AG08395 (cell line): ENCODE data around the gene PRSS57.

ENCODE experiments used
- DNase-seq: peaks from one replicate; pipeline ENCODE4 v3.0.0; 2012; ENCODE audit warnings: mixed read lengths, low spot score

PRSS57 gene

GRCh38 chr19:694481-695351, 536 bp downstream of the PRSS57 start:
- no peak for DNase-seq

GRCh38 chr19:690203-690602, 5.0 kb downstream of the PRSS57 start:
- DNase-seq: no peak

GRCh38 chr19:688992-689391, 6.3 kb downstream of the PRSS57 start:
- DNase-seq: no peak

- no peak for DNase-seq
Measured at GRCh38 chr19:688214-688613, 7.0 kb downstream of the PRSS57 start.

GRCh38 chr19:687569-688166, 7.6 kb downstream of the PRSS57 start:
- DNase-seq: no peak

GRCh38 chr19:686589-687297, 8.5 kb downstream of the PRSS57 start:
- no peak for DNase-seq

GRCh38 chr19:685454-685931, 9.8 kb downstream of the PRSS57 start:
- DNase-seq: no peak

- DNase-seq: no peak
Measured at GRCh38 chr19:682678-683320, 12.5 kb downstream of the PRSS57 start.

GRCh38 chr19:681029-682019, 13.9 kb downstream of the PRSS57 start:
- DNase-seq: no peak

GRCh38 chr19:680287-681028, 14.8 kb downstream of the PRSS57 start:
- DNase-seq: peak; percentile 98

GRCh38 chr19:679418-680286, 15.6 kb downstream of the PRSS57 start:
- DNase-seq: peak; percentile 54

- no peak for DNase-seq
Measured at GRCh38 chr19:678791-679388, 16.4 kb downstream of the PRSS57 start.

- DNase-seq: no peak
Measured at GRCh38 chr19:677601-678436, 17.4 kb downstream of the PRSS57 start.

- DNase-seq: peak; percentile 86
Measured at GRCh38 chr19:677201-677600, 18.1 kb downstream of the PRSS57 start.

- peak; percentile 35 for DNase-seq
Measured at GRCh38 chr19:676339-677105, 18.7 kb downstream of the PRSS57 start, which contains the start of gene FSTL3. TSS of gene FSTL3 (plus strand) at chr19:676392. CDS start at chr19:676424, 32 bp downstream.

GRCh38 chr19:676007-676338, 19.3 kb downstream of the PRSS57 start:
- no peak for DNase-seq
